Cardiac muscle cell (in vitro differentiated cells and primary cell): Measurements from ENCODE around the gene CD300C. TPM values are rescaled to one million over a fixed set of nuclear protein-coding genes. Genes with fewer than 3 reads are reported as not detected.

Source experiments
- DNase-seq, 2 donors: peaks; one replicate each; pipeline versions ENCODE4 v3.0.0 to v3.0.0-alpha.2; 2010 to 2017; ENCODE audit warnings: low read depth in 1 of 2, low spot score in 1 of 2
- H3K27ac ChIP-seq: fragments of 200-600 bp; sonication (generic); 2 replicates; pipeline ENCODE4 v1.5.1; 2016
- H3K27me3 ChIP-seq: fragments of 200-600 bp; sonication (generic); 2 replicates; pipeline ENCODE4 v1.6.0; 2016; ENCODE audit warnings: control low read depth
- H3K36me3 ChIP-seq: fragments of 200-600 bp; sonication (generic); 2 replicates; pipeline ENCODE4 v1.5.1; 2016; ENCODE audit warnings: control low read depth
- H3K4me1 ChIP-seq: fragments of 200-600 bp; sonication (generic); 2 replicates; pipeline ENCODE4 v1.8.1; 2017; ENCODE audit warnings: low read depth, mild to moderate bottlenecking, mixed run types
- H3K4me3 ChIP-seq: fragments of 200-600 bp; sonication (generic); 2 replicates; pipeline ENCODE4 v1.5.1; 2016; ENCODE audit warnings: mild to moderate bottlenecking
- H3K9me3 ChIP-seq: fragments of 200-600 bp; sonication (generic); 2 replicates; pipeline ENCODE4 v1.5.1; 2017; ENCODE audit warnings: low read depth, mild to moderate bottlenecking, control low read depth
- CTCF ChIP-seq: IDR thresholded peaks from 2 replicates; pipeline ENCODE4 v1.5.1; 2012; ENCODE audit warnings: low read depth, mild to moderate bottlenecking, low read length
- polyA plus RNA-seq: library from polyadenylated mRNA; unstranded; fragments of >200 nt; fragmentation: Nextera tagmentation; extraction: Ambion mirVana; gene quantifications from 2 replicates; pipeline ENCODE4 v1.2.1, GENCODE V29; 2016
- total RNA-seq: library from RNA; depleted of rRNA; stranded (reverse); fragments of >200 nt; gene quantifications from 2 replicates; pipeline ENCODE4 v1.2.3, GENCODE V29; 2016

The CD300C gene
- total and polyA plus RNA-seq, 2 experiments from 2014 or later = 0.12 to 0.83 TPM

GRCh38 chr17:74573169-74573568 lies 27.3 kb upstream of the CD300C start:
- no peaks in the 10 kb centered on the region for H3K27me3 ChIP-seq
- no peaks in the 10 kb centered on the region for H3K9me3 ChIP-seq
- TF ChIP-seq CTCF = no peak
- H3K4me3 ChIP-seq = no peak overlapping the region
- no peaks in the 10 kb centered on the region for H3K36me3 ChIP-seq
- H3K4me1 ChIP-seq = no peaks in the 10 kb centered on the region
- no peak overlapping the region for H3K27ac ChIP-seq
- no peak for DNase-seq

GRCh38 chr17:74571621-74572270 lies 25.8 kb upstream of the CD300C start:
- no peak for DNase-seq
- Histone ChIP-seq H3K9me3 (no peaks in the 10 kb centered on the region), H3K27ac (no peak overlapping the region), H3K4me3 (no peak overlapping the region), H3K27me3 (no peaks in the 10 kb centered on the region), H3K36me3 (no peaks in the 10 kb centered on the region), H3K4me1 (no peaks in the 10 kb centered on the region)
- no peak for TF ChIP-seq CTCF

- H3K27me3 ChIP-seq = no peaks in the 10 kb centered on the region
Observed at GRCh38 chr17:74569020-74570003, 23.4 kb upstream of the CD300C start.

GRCh38 chr17:74568106-74568873 lies 22.4 kb upstream of the CD300C start:
- no peak for TF ChIP-seq CTCF
- Histone ChIP-seq H3K27me3 (no peaks in the 10 kb centered on the region), H3K27ac (no peak overlapping the region), H3K36me3 (no peaks in the 10 kb centered on the region), H3K9me3 (no peaks in the 10 kb centered on the region), H3K4me3 (no peak overlapping the region), H3K4me1 (no peaks in the 10 kb centered on the region)
- peak in 1 of 2 donors; percentile 73 for DNase-seq

More at GRCh38 chr17:74569020-74570003, 23.4 kb upstream of the CD300C start:
- no peaks in the 10 kb centered on the region for H3K4me1 ChIP-seq
- no peak overlapping the region for H3K4me3 ChIP-seq
- H3K27ac ChIP-seq = no peak overlapping the region
- H3K9me3 ChIP-seq = no peaks in the 10 kb centered on the region
- no peak for TF ChIP-seq CTCF
- H3K36me3 ChIP-seq = no peaks in the 10 kb centered on the region
- peak in 1 of 2 donors; percentile 99 for DNase-seq

GRCh38 chr17:74567397-74567796 lies 21.5 kb upstream of the CD300C start, which contains the start of gene CD300H:
Gene CD300H, minus strand, starts transcription at chr17:74567509.
- DNase-seq = peak in 1 of 2 donors; percentile 13
- Histone ChIP-seq H3K4me3 (no peak within 1 kb of the TSS), H3K27me3 (no peaks in the 10 kb centered on the region), H3K27ac (no peak within 1 kb of the TSS), H3K36me3 (no peaks in the 10 kb centered on the region), H3K9me3 (no peaks in the 10 kb centered on the region), H3K4me1 (no peaks in the 10 kb centered on the region)
- no peak for TF ChIP-seq CTCF
